Endothelial cell of umbilical vein (primary cell): ENCODE results near the gene ACADS. TPM values are rescaled to one million over a fixed set of nuclear protein-coding genes. Genes with fewer than 3 reads are reported as not detected.
A peak's percentile ranks its signal among the peaks of the same experiment; 100 is the strongest.

Experiments used
- BruUV-seq: library from RNA; stranded (reverse); fragments of 400-500 nt; replicated peaks from 2 replicates; lab custom pipeline; 2021; lab: Mats Ljungman, UMichigan
- CTCF ChIA-PET: fragments of 300-600, 350-600 bp; sonication (Branson Sonifier 250); formaldehyde crosslinking; loops from one replicate; lab custom pipeline; 2021; ENCODE audit warnings: antibody characterized with exemption, inconsistent platforms; lab: Charles Lee
- POLR2A ChIA-PET: fragments of 300-600, 350-600 bp; sonication (Branson Sonifier 250); formaldehyde crosslinking; loops from one replicate; lab custom pipeline; 2021; ENCODE audit warnings: antibody characterized with exemption, inconsistent platforms; lab: Charles Lee
- DNase-seq: peaks from one replicate; pipeline ENCODE4 v3.0.0-alpha.2; 2011; ENCODE audit warnings: low read depth, low spot score
- FAIRE-seq: peaks from 2 replicates; lab custom pipeline; 2011; peaks lifted over from hg19 to GRCh38; lab: Jason Lieb, UNC
- H2AFZ ChIP-seq: 2 replicates; pipeline ENCODE4 v1.6.0; 2012; ENCODE audit warnings: low read depth, low read length, control low read depth, inconsistent platforms
- H3K27ac ChIP-seq: 2 replicates; pipeline ENCODE4 v1.5.1; 2011; ENCODE audit warnings: low read depth, mild to moderate bottlenecking, control low read depth, low read length, moderate library complexity; ENCODE audit not compliant: insufficient read depth
- H3K27me3 ChIP-seq, 2 experiments: 2 replicates each; pipeline versions ENCODE4 v1.6.0 to v1.6.1; 2011; ENCODE audit warnings: low read length in 2 of 2, mixed read lengths in 1 of 2; ENCODE audit not compliant: control insufficient read depth in 2 of 2, insufficient read depth in 2 of 2
- H3K36me3 ChIP-seq, 2 experiments: 2 replicates in 1 of 2; 3 replicates in 1 of 2; pipeline ENCODE4 v1.5.1; 2011; ENCODE audit warnings: low read length in 2 of 2, mild to moderate bottlenecking in 1 of 2, moderate library complexity in 1 of 2; ENCODE audit not compliant: control insufficient read depth in 2 of 2, insufficient read depth in 2 of 2; ENCODE audit errors: extremely low read depth in 1 of 2
- H3K4me1 ChIP-seq: 3 replicates; pipeline ENCODE4 v1.5.1; 2011; ENCODE audit warnings: mild to moderate bottlenecking, low read length; ENCODE audit not compliant: control insufficient read depth, insufficient read depth; ENCODE audit errors: extremely low read depth
- H3K4me2 ChIP-seq: 2 replicates; pipeline ENCODE4 v1.6.1; 2011; ENCODE audit warnings: low read length, control low read depth, mixed read lengths; ENCODE audit not compliant: insufficient read depth
- H3K4me3 ChIP-seq, 3 experiments: fragments of 200-600 bp in 1 of 3; sonication (generic), shearing (Covaris generic) in 1 of 3; replicated peaks in 1 of 3; 2 replicates each; pipeline ENCODE4 v1.5.1; 2011 to 2016; ENCODE audit warnings: control low read depth in 3 of 3, low read length in 3 of 3, mild to moderate bottlenecking in 2 of 3, inconsistent platforms in 1 of 3, low read depth in 1 of 3, moderate library complexity in 1 of 3; ENCODE audit not compliant: insufficient read depth in 1 of 3
- H3K79me2 ChIP-seq: 2 replicates; pipeline ENCODE4 v1.6.0; 2012; ENCODE audit warnings: low read length, inconsistent platforms; ENCODE audit not compliant: control insufficient read depth, insufficient read depth
- H3K9ac ChIP-seq: replicated peaks from 2 replicates; pipeline ENCODE3; 2011; ENCODE audit warnings: low read length, control low read depth; ENCODE audit not compliant: insufficient read depth; ENCODE audit errors: extremely low read depth
- H3K9me1 ChIP-seq: replicated peaks from 3 replicates; pipeline ENCODE4 v1.6.0; 2011; ENCODE audit warnings: mild to moderate bottlenecking, low read length; ENCODE audit not compliant: control insufficient read depth, insufficient read depth; ENCODE audit errors: extremely low read depth
- H3K9me3 ChIP-seq: replicated peaks from 2 replicates; pipeline ENCODE4 v1.5.1; 2012; ENCODE audit warnings: low read length, inconsistent platforms; ENCODE audit not compliant: control insufficient read depth, insufficient read depth
- H4K20me1 ChIP-seq: replicated peaks from 2 replicates; pipeline ENCODE3; 2011; ENCODE audit warnings: mild to moderate bottlenecking, low read length; ENCODE audit not compliant: control insufficient read depth, insufficient read depth; ENCODE audit errors: extremely low read depth
- CTCF ChIP-seq, 2 donors: IDR thresholded peaks; 1 replicate in 1 of 2; 2 replicates in 1 of 2; pipeline ENCODE4 v1.5.1; 2011; ENCODE audit warnings: low read length in 2 of 2, mild to moderate bottlenecking in 2 of 2, moderate library complexity in 2 of 2, control low read depth in 1 of 2, inconsistent platforms in 1 of 2, low read depth in 1 of 2; ENCODE audit not compliant: insufficient read depth in 1 of 2; ENCODE audit errors: extremely low read depth in 1 of 2
- EZH2 ChIP-seq: IDR thresholded peaks from 2 replicates; pipeline ENCODE4 v1.6.1; 2012; ENCODE audit warnings: borderline replicate concordance, low read depth, mild to moderate bottlenecking, moderate library complexity, low read length, inconsistent platforms; ENCODE audit not compliant: severe bottlenecking
- FOS ChIP-seq: IDR thresholded peaks from 2 replicates; pipeline ENCODE4 v1.6.1; 2011; ENCODE audit warnings: mild to moderate bottlenecking, low read length, moderate library complexity, borderline replicate concordance; ENCODE audit not compliant: insufficient read depth
- GATA2 ChIP-seq: IDR thresholded peaks from 2 replicates; pipeline ENCODE4 v1.7.0; 2011; ENCODE audit warnings: low read depth, mild to moderate bottlenecking, moderate library complexity, mixed read lengths, low read length; ENCODE audit not compliant: insufficient read length, insufficient read depth
- JUN ChIP-seq: IDR thresholded peaks from 2 replicates; pipeline ENCODE4 v1.6.1; 2011; ENCODE audit warnings: borderline replicate concordance, low read depth; ENCODE audit not compliant: insufficient read length, insufficient read depth
- MAX ChIP-seq: IDR thresholded peaks from 2 replicates; pipeline ENCODE4 v1.6.1; 2011; ENCODE audit not compliant: insufficient read depth, insufficient read length
- MYC ChIP-seq: IDR thresholded peaks from one replicate; pipeline ENCODE4 v1.6.1; 2011; ENCODE audit warnings: mild to moderate bottlenecking, low read depth, low read length
- POLR2A ChIP-seq: IDR thresholded peaks from 2 replicates; pipeline ENCODE4 v1.6.1; 2012; ENCODE audit warnings: low read depth, mild to moderate bottlenecking, control low read depth, low read length
- POLR2AphosphoS5 ChIP-seq: IDR thresholded peaks from 2 replicates; pipeline ENCODE4 v1.6.1; 2012; ENCODE audit warnings: low read depth, mild to moderate bottlenecking, control low read depth, low read length, moderate library complexity; ENCODE audit not compliant: insufficient read depth
- dilution Hi-C: fragments of 300-500 bp; cut with MboI; formaldehyde crosslinking; loops from one replicate; pipeline ENCODE4 v1.15.0; 2019; ENCODE audit warnings: low sequenced_read_pairs; ENCODE audit not compliant: extremely low pct_ligation_motif_present
- intact Hi-C: fragments of 100-400 bp; cut with micrococcal nuclease; formaldehyde crosslinking; loops from one replicate; pipeline ENCODE4 v1.10.0; 2022
- polyA plus RNA-seq, 4 experiments: library from polyadenylated mRNA; depleted of rRNA in 3 of 4; stranded (reverse) in 3 of 4; unstranded in 1 of 4; fragments of >200 nt; gene quantifications; 2 replicates each; pipeline versions ENCODE4 v1.2.1 to v1.2.3, GENCODE V29; 2011 to 2012; ENCODE audit warnings: missing spikeins in 1 of 4
- total RNA-seq: library from RNA; stranded (reverse); gene quantifications from 2 replicates; pipeline ENCODE4 v1.2.3, GENCODE V29; 2021

The ACADS gene
- total and polyA plus RNA-seq, 2 donors (not counting 3 experiments of a cell fraction or from before 2014, with no cell fraction given), result 8.2 to 8.9 TPM

- H3K4me2 ChIP-seq, result peak overlapping the region; percentile 97
- no peaks in the 10 kb centered on the region for H3K9me3 ChIP-seq
- dilution Hi-C loops (no loop called here), intact Hi-C loops (no loop called here)
- H3K79me2 ChIP-seq, result peaks cover 60% of the 10 kb centered on the region
- H3K36me3 ChIP-seq, result no peaks in the 10 kb centered on the region
- POLR2A ChIA-PET, result no interaction called here
- H2AFZ ChIP-seq, result no peak overlapping the region
- peak overlapping the region; percentile 77 to 88 (median 80) for H3K4me3 ChIP-seq
- DNase-seq (peak; percentile 72), FAIRE-seq (peak; percentile 78)
- H3K9ac ChIP-seq, result peak overlapping the region; percentile 91
- no peaks in the 10 kb centered on the region for H4K20me1 ChIP-seq
- TF ChIP-seq GATA2, result no peak
- no peak for TF ChIP-seq CTCF (IDR thresholded peaks at IDR 0.05; ENCODE audit: extremely low read depth in 1 of 2, insufficient read depth in 1 of 2, low read depth in 1 of 2, low read length in 2 of 2)
- no peak for TF ChIP-seq POLR2A
- no peak for TF ChIP-seq EZH2
- no peak for TF ChIP-seq POLR2AphosphoS5
- no peak for TF ChIP-seq MYC
- TF ChIP-seq JUN, result no peak
- no peak for TF ChIP-seq FOS
- TF ChIP-seq MAX, result no peak
- no peaks in the 10 kb centered on the region for H3K27me3 ChIP-seq
- BruUV-seq, result no TSS peak
- H3K27ac ChIP-seq, result no peak overlapping the region
- H3K9me1 ChIP-seq, result no peaks in the 10 kb centered on the region
- peaks cover 39% of the 10 kb centered on the region for H3K4me1 ChIP-seq
- CTCF ChIA-PET, result interaction anchor here (1.4 to 4.1 kb wide), 6 partner anchors 10 to 42 kb away, joined by 4 to 24 read pairs (median 16); no protein-coding TSS in a partner anchor
Observed at GRCh38 chr12:120688527-120689071, 37.0 kb upstream of the ACADS start.
